NCI-H1105 (cell line): ENCODE measurements around the gene CPA5.
A peak's percentile ranks its signal among the peaks of the same experiment; 100 is the strongest.
"Not testable (repeated sequence)": the region's sequence is repeated elsewhere in the genome, so short reads cannot be mapped to it uniquely, and the experiment has no call there.

Experiments used
- DNase-seq: peaks from one replicate; lab custom pipeline; 2025; lab: John Stamatoyannopoulos, UW

CPA5 gene, protein sequence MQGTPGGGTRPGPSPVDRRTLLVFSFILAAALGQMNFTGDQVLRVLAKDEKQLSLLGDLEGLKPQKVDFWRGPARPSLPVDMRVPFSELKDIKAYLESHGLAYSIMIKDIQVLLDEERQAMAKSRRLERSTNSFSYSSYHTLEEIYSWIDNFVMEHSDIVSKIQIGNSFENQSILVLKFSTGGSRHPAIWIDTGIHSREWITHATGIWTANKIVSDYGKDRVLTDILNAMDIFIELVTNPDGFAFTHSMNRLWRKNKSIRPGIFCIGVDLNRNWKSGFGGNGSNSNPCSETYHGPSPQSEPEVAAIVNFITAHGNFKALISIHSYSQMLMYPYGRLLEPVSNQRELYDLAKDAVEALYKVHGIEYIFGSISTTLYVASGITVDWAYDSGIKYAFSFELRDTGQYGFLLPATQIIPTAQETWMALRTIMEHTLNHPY

GRCh38 chr7:130344271-130344866, at the start of gene CPA5:
Gene CPA5, plus strand, starts transcription at chr7:130344816. Its CDS starts 1,670 bp downstream, at chr7:130346486.
- DNase-seq = no peak

DNA sequence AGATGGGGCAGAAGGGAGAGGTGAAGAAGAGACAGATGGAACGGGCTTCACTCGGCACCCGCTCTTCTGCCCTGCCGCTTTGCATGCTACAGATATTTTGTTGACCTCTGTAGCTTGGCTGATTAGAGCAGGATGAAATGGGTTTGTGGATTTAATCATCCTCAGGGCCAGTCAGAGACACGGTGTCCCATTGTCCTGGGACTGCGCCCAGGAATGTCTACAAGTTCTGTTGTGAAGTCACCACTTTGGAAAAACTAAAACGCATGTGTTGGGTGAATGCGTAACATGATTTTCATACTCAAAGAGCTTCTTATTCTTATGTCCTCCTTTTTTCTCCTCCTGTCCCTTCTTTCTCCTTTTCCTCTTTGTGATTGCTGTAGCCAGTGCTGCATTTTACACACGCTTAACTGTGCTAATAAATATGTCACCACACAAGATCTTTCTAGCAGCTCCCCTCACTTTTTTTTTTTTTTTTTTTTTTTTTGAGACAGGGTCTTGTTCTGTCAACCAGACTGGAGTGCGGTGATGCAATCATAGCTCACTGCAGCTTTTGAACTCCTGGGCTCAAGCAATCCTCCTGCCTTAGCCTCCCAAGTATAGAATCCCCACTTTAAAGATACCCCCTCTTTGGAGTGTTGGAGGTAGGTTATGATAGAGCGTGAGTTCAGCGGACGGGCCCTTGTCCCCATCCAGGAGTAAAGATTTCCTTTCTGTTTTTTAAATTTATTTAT, 48.2 kb upstream of the CPA5 start:
- DNase-seq = no peak

- DNase-seq = no peak
Observed at GRCh38 chr7:130297628-130298543, 46.7 kb upstream of the CPA5 start.

GRCh38 chr7:130298544-130299326, 45.9 kb upstream of the CPA5 start:
- no peak for DNase-seq

- no peak for DNase-seq
Observed at GRCh38 chr7:130299866-130300265, 44.8 kb upstream of the CPA5 start.

GRCh38 chr7:130301501-130302020, 43.1 kb upstream of the CPA5 start:
- no peak for DNase-seq

GRCh38 chr7:130302649-130303048, 42.0 kb upstream of the CPA5 start:
- DNase-seq = no peak

GRCh38 chr7:130303127-130303526, 41.5 kb upstream of the CPA5 start:
- DNase-seq = no peak

- DNase-seq = no peak
Observed at GRCh38 chr7:130303551-130303950, 41.1 kb upstream of the CPA5 start.

DNA sequence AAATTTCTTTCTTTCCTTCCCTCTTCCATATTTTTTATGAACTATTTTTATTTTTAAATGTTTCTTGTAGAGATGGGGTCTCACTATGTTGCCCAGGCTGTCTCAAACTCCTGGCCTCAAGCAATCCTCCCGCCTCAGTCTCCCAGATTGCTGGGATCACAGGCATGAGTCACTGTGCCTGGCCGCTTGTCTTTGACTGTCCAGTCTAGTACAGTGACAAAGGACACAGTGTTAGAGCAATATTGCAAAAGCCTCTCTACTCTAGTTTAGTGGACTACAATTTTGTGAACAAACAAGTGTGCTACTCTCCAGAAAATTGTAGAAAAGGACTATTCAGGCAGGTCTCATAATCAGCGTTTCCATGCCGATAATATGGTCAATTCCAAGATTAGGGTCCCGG, 40.6 kb upstream of the CPA5 start:
- DNase-seq = no peak

GRCh38 chr7:130304878-130305277, 39.7 kb upstream of the CPA5 start:
- no peak for DNase-seq

DNA sequence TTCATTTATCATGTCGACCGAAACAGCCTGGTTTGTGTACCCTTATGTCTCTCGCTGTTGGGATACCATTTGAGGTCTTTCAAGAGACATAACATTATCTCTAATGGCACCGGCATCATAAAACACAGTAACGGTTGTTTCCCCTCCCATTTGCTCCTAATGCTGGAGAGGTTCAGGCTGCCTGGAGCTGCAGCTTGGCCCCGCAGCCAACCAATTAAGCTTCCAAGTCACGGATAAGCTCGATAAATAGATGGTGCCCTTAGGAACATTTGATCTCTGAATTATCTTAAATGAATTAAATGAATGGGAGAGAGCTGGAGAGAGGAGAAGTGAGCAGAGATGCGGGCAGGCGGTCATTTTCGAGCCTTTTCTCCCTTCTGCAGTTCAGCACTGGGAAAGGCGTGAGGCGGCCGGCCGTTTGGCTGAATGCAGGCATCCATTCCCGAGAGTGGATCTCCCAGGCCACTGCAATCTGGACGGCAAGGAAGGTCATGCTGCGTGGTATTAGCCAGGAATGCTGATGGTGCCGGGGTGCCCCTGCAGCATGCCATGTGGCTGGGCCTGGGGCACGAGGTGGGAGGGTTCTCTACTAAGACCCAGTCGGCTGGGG, 39.1 kb upstream of the CPA5 start:
- DNase-seq = no peak

DNA sequence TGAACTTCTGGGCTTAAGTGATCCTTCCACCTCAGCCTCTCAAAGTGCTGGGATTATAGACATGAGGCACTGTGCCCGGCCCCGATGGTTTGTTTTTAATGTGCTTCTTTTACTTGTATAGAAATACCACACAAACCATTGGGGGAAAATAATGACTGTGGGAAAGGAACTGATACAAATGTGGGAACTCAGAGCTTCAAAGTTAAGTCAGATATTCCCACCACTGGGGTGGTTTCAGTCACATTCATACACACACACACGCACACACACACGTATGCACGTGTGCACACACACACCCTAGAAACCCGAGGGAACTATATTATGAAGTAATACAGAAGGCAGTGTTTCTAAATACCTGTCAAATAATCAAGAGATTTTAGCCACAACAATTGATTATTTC, 34.6 kb upstream of the CPA5 start:
- DNase-seq = no peak

GRCh38 chr7:130314305-130314704, 30.3 kb upstream of the CPA5 start:
- DNase-seq = no peak

- DNase-seq = no peak
Observed at GRCh38 chr7:130319541-130319940, 25.1 kb upstream of the CPA5 start.

- DNase-seq = not testable (repeated sequence)
Observed at GRCh38 chr7:130321542-130322229, 22.9 kb upstream of the CPA5 start.

DNA sequence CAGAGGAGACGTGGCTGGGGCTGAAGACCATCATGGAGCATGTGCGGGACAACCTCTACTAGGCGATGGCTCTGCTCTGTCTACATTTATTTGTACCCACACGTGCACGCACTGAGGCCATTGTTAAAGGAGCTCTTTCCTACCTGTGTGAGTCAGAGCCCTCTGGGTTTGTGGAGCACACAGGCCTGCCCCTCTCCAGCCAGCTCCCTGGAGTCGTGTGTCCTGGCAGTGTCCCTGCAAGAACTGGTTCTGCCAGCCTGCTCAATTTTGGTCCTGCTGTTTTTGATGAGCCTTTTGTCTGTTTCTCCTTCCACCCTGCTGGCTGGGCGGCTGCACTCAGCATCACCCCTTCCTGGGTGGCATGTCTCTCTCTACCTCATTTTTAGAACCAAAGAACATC, 22.0 kb upstream of the CPA5 start:
- no peak for DNase-seq

- peak; percentile 73 for DNase-seq
Observed at GRCh38 chr7:130324306-130324943, 20.2 kb upstream of the CPA5 start.

DNA sequence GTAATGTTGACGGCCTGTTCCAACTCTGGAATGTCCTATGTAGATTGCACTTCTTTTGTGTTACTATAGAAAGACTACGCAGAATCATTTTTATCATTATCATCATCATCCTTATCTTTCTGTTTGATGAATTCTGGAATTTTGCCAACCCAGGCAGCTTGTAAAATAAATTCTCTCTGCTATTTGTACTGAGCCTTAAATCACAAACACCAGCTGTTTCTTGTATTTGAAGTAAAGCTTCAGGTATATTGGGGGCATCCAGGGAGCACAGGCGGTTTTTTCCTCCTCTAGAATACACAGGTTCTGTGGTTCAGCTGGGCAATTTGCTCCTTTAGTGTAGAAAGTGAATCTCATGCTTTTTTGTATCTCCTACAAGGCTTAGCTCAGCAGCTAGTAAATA, 14.9 kb upstream of the CPA5 start:
- peak; percentile 67 for DNase-seq
